Gastrocnemius medialis (tissue), 4 donors: ENCODE measurements around the gene VIL1. TPM values are rescaled to one million over a fixed set of nuclear protein-coding genes. Genes with fewer than 3 reads are reported as not detected.

Source experiments
- ATAC-seq, 2 donors: fragments of 150-250 bp; one replicate each; pipeline ENCODE4 v1.9.1; 2016
- DNase-seq, 2 donors: peaks; one replicate each; pipeline ENCODE4 v3.0.0-alpha.2; 2019
- H3K27ac ChIP-seq, 4 donors: fragments of 200-600 bp; sonication (generic); 1 replicate in 1 of 4; 2 replicates in 3 of 4; pipeline ENCODE4 v1.5.1; 2016 to 2018; ENCODE audit warnings: mild to moderate bottlenecking in 2 of 4, moderate library complexity in 1 of 4
- H3K27me3 ChIP-seq, 3 donors: fragments of 200-600 bp; sonication (generic) in 2 of 3; 1 replicate in 1 of 3; 2 replicates in 2 of 3; pipeline versions ENCODE4 v1.5.1 to v1.6.0; 2016 to 2019; ENCODE audit warnings: mild to moderate bottlenecking in 1 of 3, moderate library complexity in 1 of 3
- H3K36me3 ChIP-seq, 2 donors: fragments of 200-600 bp; sonication (generic) in 1 of 2; one replicate each; pipeline ENCODE4 v1.5.1; 2017 to 2018
- H3K4me1 ChIP-seq, 2 donors: fragments of 200-600 bp; sonication (generic) in 1 of 2; one replicate each; pipeline ENCODE4 v1.5.1; 2016 to 2017; ENCODE audit warnings: mild to moderate bottlenecking in 2 of 2
- H3K4me3 ChIP-seq, 4 donors: fragments of 200-600 bp; sonication (generic) in 3 of 4; 1 replicate in 1 of 4; 2 replicates in 3 of 4; pipeline ENCODE4 v1.5.1; 2016 to 2019; ENCODE audit warnings: mild to moderate bottlenecking in 2 of 4
- H3K9me3 ChIP-seq, 3 donors: fragments of 200-600 bp; sonication (generic) in 2 of 3; 1 replicate in 1 of 3; 2 replicates in 2 of 3; pipeline ENCODE4 v1.5.1; 2016 to 2019
- POLR2A ChIP-seq, 2 donors: fragments of 450-650 bp; IDR thresholded peaks; one replicate each; pipeline ENCODE4 v1.6.1; 2017; ENCODE audit warnings: antibody characterized with exemption in 2 of 2, mild to moderate bottlenecking in 2 of 2, moderate library complexity in 2 of 2
- in situ Hi-C, 4 donors: fragments of 200-750 bp; cut with MboI; loops; one replicate each; pipeline versions ENCODE4 v1.15.0 to v1.8.0; 2017; ENCODE audit warnings: low sequenced_read_pairs in 4 of 4
- intact Hi-C: fragments of 100-400 bp; cut with DNase I; formaldehyde crosslinking; loops from one replicate; pipeline ENCODE4 v1.15.1; 2023; ENCODE audit warnings: low total_unique reads
- total RNA-seq, 4 donors: library from RNA; depleted of rRNA; stranded (reverse); fragments of >200 nt; gene quantifications; one replicate each; pipeline versions ENCODE4 v1.1.0 to v1.2.3, GENCODE V29; 2016
- TF ChIP-seq, protein P1 (sequence below), 5 experiments: fragments of 450-650 bp in 3 of 5; fragments of 200-600 bp in 2 of 5; sonication (generic) in 2 of 5; IDR thresholded peaks in 4 of 5; conservative IDR thresholded peaks in 1 of 5; 1 replicate in 4 of 5; 2 replicates in 1 of 5; pipeline ENCODE4 v1.5.1; 2016 to 2019; ENCODE audit warnings: antibody characterized with exemption in 5 of 5, mild to moderate bottlenecking in 3 of 5, moderate library complexity in 3 of 5

Gene VIL1
- total RNA-seq, 4 donors from 2014 or later, result 0.03 to 1.8 TPM; not detected in 2

GRCh38 chr2:218472988-218473387, 54.1 kb downstream of the VIL1 start:
- TF ChIP-seq, protein P1, sequence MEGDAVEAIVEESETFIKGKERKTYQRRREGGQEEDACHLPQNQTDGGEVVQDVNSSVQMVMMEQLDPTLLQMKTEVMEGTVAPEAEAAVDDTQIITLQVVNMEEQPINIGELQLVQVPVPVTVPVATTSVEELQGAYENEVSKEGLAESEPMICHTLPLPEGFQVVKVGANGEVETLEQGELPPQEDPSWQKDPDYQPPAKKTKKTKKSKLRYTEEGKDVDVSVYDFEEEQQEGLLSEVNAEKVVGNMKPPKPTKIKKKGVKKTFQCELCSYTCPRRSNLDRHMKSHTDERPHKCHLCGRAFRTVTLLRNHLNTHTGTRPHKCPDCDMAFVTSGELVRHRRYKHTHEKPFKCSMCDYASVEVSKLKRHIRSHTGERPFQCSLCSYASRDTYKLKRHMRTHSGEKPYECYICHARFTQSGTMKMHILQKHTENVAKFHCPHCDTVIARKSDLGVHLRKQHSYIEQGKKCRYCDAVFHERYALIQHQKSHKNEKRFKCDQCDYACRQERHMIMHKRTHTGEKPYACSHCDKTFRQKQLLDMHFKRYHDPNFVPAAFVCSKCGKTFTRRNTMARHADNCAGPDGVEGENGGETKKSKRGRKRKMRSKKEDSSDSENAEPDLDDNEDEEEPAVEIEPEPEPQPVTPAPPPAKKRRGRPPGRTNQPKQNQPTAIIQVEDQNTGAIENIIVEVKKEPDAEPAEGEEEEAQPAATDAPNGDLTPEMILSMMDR (IDR thresholded peaks at IDR 0.05 in 4 of 5, conservative IDR thresholded peaks at IDR 0.05 in 1 of 5), result no peak
- TF ChIP-seq POLR2A (IDR thresholded peaks at IDR 0.05), result no peak
- DNase-seq, result no peak
- no peaks in the 10 kb centered on the region for H3K9me3 ChIP-seq
- H3K4me3 ChIP-seq, result no peak overlapping the region
- peaks cover 0 to 34% of the 10 kb centered on the region in 2 donors for H3K36me3 ChIP-seq
- intact Hi-C loops (no loop called here), in situ Hi-C loops (loop anchor here in 1 of 4 donors (25.0 kb wide), 1 partner anchor 161 kb away; no protein-coding TSS in a partner anchor)
- no peak overlapping the region for H3K27ac ChIP-seq
- H3K4me1 ChIP-seq, result no peaks in the 10 kb centered on the region
- no peaks in the 10 kb centered on the region for H3K27me3 ChIP-seq
- ATAC-seq, result no peak

GRCh38 chr2:218474527-218474926, 55.6 kb downstream of the VIL1 start:
- no peak for TF ChIP-seq POLR2A (IDR thresholded peaks at IDR 0.05)
- TF ChIP-seq, protein P1 (IDR thresholded peaks at IDR 0.05 in 4 of 5, conservative IDR thresholded peaks at IDR 0.05 in 1 of 5), result no peak
- Histone ChIP-seq H3K27ac (no peak overlapping the region), H3K4me1 (no peaks in the 10 kb centered on the region), H3K4me3 (no peak overlapping the region), H3K27me3 (no peaks in the 10 kb centered on the region), H3K9me3 (no peaks in the 10 kb centered on the region), H3K36me3 (peaks cover 0 to 34% of the 10 kb centered on the region in 2 donors)
- intact Hi-C loops (no loop called here), in situ Hi-C loops (loop anchor here in 1 of 4 donors (25.0 kb wide), 1 partner anchor 162 kb away; no protein-coding TSS in a partner anchor)
- ATAC-seq (no peak), DNase-seq (no peak)

DNA sequence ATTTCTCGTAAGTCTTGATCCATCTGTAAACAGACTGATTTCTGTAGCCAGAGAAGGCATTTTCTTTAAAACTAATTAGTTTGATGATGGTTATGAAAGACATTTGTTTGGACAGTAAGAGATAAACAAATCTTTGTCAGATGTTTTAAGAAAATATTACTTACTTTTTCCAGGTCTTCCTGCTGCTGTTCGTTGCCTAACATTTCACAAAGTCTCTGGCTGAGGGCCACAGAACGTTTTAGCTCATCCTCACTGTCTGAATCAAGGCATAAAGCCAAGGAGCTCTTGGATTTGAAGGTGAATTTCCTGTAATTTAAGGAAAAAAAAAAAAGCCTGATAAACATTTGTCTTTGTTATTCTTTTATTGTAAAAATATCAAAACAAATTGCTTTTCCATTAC, 57.8 kb downstream of the VIL1 start:
- ATAC-seq (no peak), DNase-seq (peak in 1 of 2 donors; percentile 27)
- peaks cover 0 to 41% of the 10 kb centered on the region in 2 donors for H3K36me3 ChIP-seq
- no peaks in the 10 kb centered on the region for H3K4me1 ChIP-seq
- intact Hi-C loops, result no loop called here
- in situ Hi-C loops, result no loop called here
- H3K27me3 ChIP-seq, result no peaks in the 10 kb centered on the region
- TF ChIP-seq POLR2A (IDR thresholded peaks at IDR 0.05), result no peak
- TF ChIP-seq, protein P1 (IDR thresholded peaks at IDR 0.05 in 4 of 5, conservative IDR thresholded peaks at IDR 0.05 in 1 of 5), result no peak
- H3K4me3 ChIP-seq, result no peak overlapping the region
- H3K27ac ChIP-seq, result no peak overlapping the region
- no peaks in the 10 kb centered on the region for H3K9me3 ChIP-seq

DNA sequence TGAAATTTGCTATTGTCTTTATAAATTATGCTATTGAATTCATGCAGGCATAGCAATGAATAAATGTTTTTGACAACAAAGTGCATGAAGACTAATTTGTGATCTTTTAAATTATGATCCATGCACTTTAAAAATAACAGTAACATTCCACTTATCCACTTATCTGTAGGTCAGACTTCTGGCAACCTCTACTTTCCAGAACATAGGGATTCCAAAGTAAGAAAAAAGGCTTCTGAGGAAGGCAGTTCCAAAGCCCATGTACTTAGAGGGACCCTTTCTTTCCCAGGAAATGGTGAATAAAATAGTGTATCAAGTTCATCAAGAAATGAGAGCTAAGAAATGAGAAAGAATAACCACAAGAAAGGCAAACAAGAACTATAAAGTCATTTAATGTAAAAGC, 58.3 kb downstream of the VIL1 start:
- intact Hi-C loops, result no loop called here
- no peaks in the 10 kb centered on the region for H3K9me3 ChIP-seq
- no peak overlapping the region for H3K4me3 ChIP-seq
- H3K27me3 ChIP-seq, result no peaks in the 10 kb centered on the region
- TF ChIP-seq POLR2A (IDR thresholded peaks at IDR 0.05), result no peak
- TF ChIP-seq, protein P1 (IDR thresholded peaks at IDR 0.05 in 4 of 5, conservative IDR thresholded peaks at IDR 0.05 in 1 of 5), result no peak
- in situ Hi-C loops, result no loop called here
- peaks cover 0 to 47% of the 10 kb centered on the region in 2 donors for H3K36me3 ChIP-seq
- ATAC-seq (no peak), DNase-seq (no peak)
- no peak overlapping the region for H3K27ac ChIP-seq
- no peaks in the 10 kb centered on the region for H3K4me1 ChIP-seq

GRCh38 chr2:218478544-218478943, 59.6 kb downstream of the VIL1 start:
- ATAC-seq (no peak), DNase-seq (no peak)
- H3K36me3 ChIP-seq, result peaks cover 0 to 41% of the 10 kb centered on the region in 2 donors
- no peak overlapping the region for H3K27ac ChIP-seq
- H3K4me1 ChIP-seq, result no peaks in the 10 kb centered on the region
- TF ChIP-seq, protein P1 (IDR thresholded peaks at IDR 0.05 in 4 of 5, conservative IDR thresholded peaks at IDR 0.05 in 1 of 5), result no peak
- no peak for TF ChIP-seq POLR2A (IDR thresholded peaks at IDR 0.05)
- in situ Hi-C loops, result no loop called here
- H3K9me3 ChIP-seq, result no peaks in the 10 kb centered on the region
- H3K4me3 ChIP-seq, result no peak overlapping the region
- intact Hi-C loops, result no loop called here
- no peaks in the 10 kb centered on the region for H3K27me3 ChIP-seq
